ENCODE measurements around the gene LDHD. TPM values are rescaled to one million over a fixed set of nuclear protein-coding genes. Genes with fewer than 3 reads are reported as not detected.

Gene LDHD
- total and polyA plus RNA-seq, 2 of the 13 experiments (the other 11 are each of a cell fraction or from before 2014, with no cell fraction given): 9.1 to 9.8 TPM

GRCh38 chr16:75148311-75149195 is 32.0 kb upstream of the LDHD start, which contains the start of gene ZFP1 (continued):
- TF ChIP-seq PATZ1 (CRISPR knock-in tag; IDR thresholded peaks at IDR 0.05) (peak; percentile 89), ZNF20 (CRISPR knock-in tag; IDR thresholded peaks at IDR 0.05) (no peak), TFDP2 (CRISPR knock-in tag; IDR thresholded peaks at IDR 0.05) (peak; percentile 80), PAWR (CRISPR knock-in tag; IDR thresholded peaks at IDR 0.05; ENCODE audit: borderline replicate concordance) (no peak), ZNF691 (CRISPR knock-in tag; IDR thresholded peaks at IDR 0.05; ENCODE audit: borderline replicate concordance, low read depth) (no peak; the same call in 1 of the 2 replicates), PBX3 (CRISPR knock-in tag; IDR thresholded peaks at IDR 0.05; ENCODE audit: borderline replicate concordance) (peak; percentile 59; the same call in 1 of the 2 replicates), HMG20A (CRISPR knock-in tag; IDR thresholded peaks at IDR 0.05; ENCODE audit: borderline replicate concordance) (no peak; the same call in 1 of the 2 replicates), THAP9 (CRISPR knock-in tag; IDR thresholded peaks at IDR 0.05; ENCODE audit: borderline replicate concordance) (peak; percentile 88), ZNF777 (CRISPR knock-in tag; IDR thresholded peaks at IDR 0.05) (peak; percentile 84), SIN3A (IDR thresholded peaks at IDR 0.05; ENCODE audit: borderline replicate concordance, low read depth, low read length) (peak; percentile 60), ETV6 (CRISPR knock-in tag; conservative IDR thresholded peaks at IDR 0.05) (peak; percentile 93), ZNF264 (CRISPR knock-in tag; IDR thresholded peaks at IDR 0.05) (no peak), CHD2 (IDR thresholded peaks at IDR 0.05; ENCODE audit: low read depth, low read length) (peak; percentile 80), HOXA5 (CRISPR knock-in tag; IDR thresholded peaks at IDR 0.05) (peak; percentile 97)
